GM19463 (cell line): ENCODE results near the gene SPATA31D3.
"Not testable (repeated sequence)": the region's sequence is repeated elsewhere in the genome, so short reads cannot be mapped to it uniquely, and the experiment has no call there.

ENCODE experiments used
- ATAC-seq: cut with Tn5 transposase; IDR thresholded peaks from one replicate; pipeline ENCODE4 v1.9.1; 2021; ENCODE audit warnings: mild to moderate bottlenecking, moderate library complexity; ENCODE audit not compliant: unreplicated experiment

SPATA31D3 gene

GRCh38 chr9:81943393-81943792, at the start of gene SPATA31D3:
Gene SPATA31D3 (plus strand): TSS chr9:81943500. CDS start chr9:81943586, 86 bp downstream.
- not testable (repeated sequence) for ATAC-seq

DNA sequence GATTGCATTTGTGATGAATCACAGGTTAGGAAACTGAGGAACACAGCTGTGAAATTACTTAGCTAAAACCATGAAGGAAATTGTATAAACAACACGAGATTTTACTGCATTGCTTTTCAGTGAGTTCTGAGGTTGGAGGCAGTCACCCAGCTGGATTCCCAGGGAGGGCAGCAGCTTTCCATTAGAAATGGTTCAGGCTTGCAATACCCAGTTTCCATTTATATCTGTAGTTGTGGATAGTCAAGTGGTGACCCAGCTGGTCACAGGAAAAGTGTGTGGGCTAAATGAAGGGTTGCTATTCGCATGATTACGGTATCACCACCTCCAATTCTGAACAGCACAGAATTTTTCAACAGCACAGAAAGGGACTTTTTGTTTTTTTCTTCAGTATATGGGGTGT, 49.4 kb upstream of the SPATA31D3 start:
- ATAC-seq, result no peak

- ATAC-seq, result no peak
Observed at GRCh38 chr9:81894891-81895290, 48.4 kb upstream of the SPATA31D3 start.

DNA sequence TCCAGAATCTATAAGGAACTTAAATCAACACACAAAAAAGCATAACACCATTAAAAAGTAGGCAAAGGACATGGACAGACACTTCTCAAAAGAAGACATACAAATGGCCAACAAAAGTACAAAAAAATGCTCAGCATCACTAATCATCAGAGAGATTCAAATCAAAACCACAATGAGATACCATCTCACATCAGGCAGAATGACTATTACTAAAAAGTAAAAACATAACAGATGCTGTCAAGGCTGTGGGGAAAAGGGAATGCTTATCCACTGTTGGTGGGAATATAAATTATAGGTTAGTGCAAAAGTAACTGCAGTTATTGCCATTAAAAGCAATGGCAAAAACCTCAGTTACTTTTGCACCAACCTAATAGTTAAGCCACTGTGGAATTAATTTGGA, 47.2 kb upstream of the SPATA31D3 start:
- no peak for ATAC-seq

DNA sequence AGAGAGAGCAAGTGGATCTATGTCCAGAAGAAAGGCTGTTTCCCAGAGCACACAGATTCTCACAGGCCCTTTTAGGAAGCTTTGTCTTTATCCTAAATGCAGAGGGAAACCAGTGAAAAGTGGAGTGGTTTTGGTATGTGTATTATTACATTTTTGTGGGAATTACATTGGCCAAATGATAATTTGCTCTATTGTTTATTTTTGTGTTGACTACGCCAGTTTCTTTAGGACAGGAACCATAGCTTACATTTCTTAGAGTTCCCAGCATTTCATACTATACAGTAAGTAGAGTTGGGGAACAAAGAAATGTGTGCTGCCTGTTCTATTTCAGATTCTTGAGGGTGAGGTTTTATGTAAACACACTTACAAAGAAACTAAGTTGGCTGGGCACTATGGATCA, 44.4 kb upstream of the SPATA31D3 start:
- no peak for ATAC-seq

GRCh38 chr9:81902196-81902595, 41.1 kb upstream of the SPATA31D3 start:
- no peak for ATAC-seq

DNA sequence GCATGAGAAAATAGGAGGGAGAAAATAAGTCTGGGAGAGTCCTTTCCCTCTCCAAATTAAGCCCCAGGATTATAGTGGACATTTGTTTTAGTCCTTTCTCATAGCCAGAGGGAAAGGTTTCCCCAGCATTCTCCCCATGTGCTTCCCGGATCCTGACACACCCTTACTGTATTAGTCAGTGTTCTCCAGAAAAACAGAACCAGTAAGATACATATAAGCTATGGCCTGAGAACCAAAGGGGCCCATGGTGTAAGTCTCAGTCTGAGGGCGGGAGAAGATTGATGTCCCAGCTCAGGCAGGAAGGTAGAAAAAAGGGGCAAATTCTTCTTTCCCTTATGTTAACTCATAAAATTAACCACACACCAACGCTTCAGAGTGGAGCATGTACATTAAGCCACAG, 40.7 kb upstream of the SPATA31D3 start:
- no peak for ATAC-seq

- ATAC-seq, result no peak
Observed at GRCh38 chr9:81906671-81907070, 36.6 kb upstream of the SPATA31D3 start.

GRCh38 chr9:81912135-81912534, 31.2 kb upstream of the SPATA31D3 start:
- ATAC-seq, result no peak

DNA sequence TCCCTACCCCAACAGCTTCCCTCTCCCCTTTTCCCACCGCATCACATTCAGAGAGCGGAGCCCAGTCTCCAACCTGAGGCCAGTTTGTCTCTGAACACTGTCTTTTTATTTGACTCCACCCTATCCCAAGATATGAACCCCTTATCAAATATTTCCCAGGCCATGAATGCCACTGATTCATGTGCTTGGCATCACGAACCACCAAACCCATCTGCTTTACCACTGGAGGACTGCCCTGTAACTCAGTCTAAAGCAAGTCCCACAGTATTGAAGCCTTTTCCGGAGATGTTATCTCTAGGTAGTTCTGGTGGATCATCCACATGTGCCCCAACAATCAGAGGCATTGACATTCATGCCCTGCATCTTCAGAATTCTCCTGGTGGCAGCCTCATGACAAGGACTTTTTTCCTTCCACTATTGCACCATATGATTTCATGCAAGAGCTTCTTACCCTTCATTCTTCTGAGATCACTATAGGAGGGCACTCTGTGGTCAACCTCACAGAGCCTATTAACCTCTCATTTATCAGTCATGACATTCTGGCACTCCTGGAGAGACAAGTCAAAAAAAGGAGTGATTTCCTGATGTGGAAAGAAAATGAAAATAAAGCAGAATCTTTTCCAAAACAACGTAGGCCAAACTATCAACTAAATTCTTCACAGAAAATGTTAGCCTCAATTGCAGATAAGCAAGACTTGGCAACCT, 27.3 kb upstream of the SPATA31D3 start:
- no peak for ATAC-seq

- not testable (repeated sequence) for ATAC-seq
Observed at GRCh38 chr9:81918507-81918906, 24.8 kb upstream of the SPATA31D3 start.

DNA sequence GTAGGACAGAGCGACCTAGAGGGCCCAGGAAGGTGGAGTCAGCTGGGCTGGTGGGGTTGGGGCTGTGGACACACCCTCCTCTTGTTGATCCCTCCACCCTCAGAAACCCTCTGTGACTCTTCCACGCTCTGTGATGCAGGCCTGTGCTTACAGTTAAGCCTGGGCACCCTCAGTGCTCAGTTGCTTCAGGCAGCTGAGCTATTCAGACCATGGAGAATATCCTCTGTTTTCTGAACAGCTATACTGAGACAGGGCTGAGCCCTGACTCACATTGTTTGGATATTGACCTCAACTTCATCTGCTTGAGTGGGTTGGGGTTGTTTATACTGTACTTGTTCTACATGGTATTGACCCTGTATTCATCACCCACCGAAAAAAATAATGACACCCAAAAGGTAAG, 15.0 kb upstream of the SPATA31D3 start, which contains the start of gene SPATA31D4:
SPATA31D4 (plus strand) TSS at position 124 of the 400 bp plus-strand sequence; CDS start at position 210, 86 bp downstream.
- ATAC-seq, result not testable (repeated sequence)

DNA sequence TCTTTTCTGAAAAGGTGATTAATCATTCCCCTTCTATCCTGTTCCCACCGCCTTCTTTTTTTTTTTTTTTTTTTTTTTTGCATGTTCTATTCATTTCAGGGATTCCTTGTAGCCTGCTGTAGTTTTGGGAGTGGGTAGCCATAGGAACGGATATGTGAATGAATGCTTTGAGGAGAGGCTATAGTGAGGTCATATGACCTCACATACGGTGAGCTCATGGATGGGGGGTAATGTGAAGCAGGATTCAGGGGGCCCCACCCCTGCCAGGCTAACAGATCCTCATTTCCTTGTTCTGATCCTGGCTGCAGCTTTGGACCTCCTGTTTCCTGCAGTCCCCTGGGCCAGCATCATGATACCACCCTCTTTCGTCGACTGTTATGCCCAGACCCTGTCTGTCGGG, 13.2 kb upstream of the SPATA31D3 start:
- not testable (repeated sequence) for ATAC-seq

- not testable (repeated sequence) for ATAC-seq
Observed at GRCh38 chr9:81933547-81933946, 9.8 kb upstream of the SPATA31D3 start.

GRCh38 chr9:81948650-81949049, 5.3 kb downstream of the SPATA31D3 start:
- not testable (repeated sequence) for ATAC-seq

DNA sequence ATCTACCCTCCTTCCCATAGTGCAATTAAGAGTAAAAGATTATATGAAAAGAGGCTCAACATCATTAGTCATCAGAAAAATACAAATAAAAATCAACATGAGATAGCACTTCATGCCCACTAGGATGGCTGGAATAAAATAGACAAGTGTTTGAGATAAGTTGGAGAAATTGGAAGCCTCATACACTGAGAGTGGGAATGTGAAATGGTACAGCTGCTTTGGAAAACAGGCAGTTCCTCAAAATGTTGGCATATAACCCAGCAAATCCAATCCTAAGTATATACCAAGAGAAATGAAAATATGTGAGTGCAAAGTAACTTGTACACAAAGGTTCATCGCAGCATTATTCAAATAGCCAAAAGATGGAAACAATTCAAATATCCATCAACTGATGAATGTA, 9.8 kb downstream of the SPATA31D3 start:
- ATAC-seq, result no peak

- no peak for ATAC-seq
Observed at GRCh38 chr9:81955625-81956024, 12.3 kb downstream of the SPATA31D3 start.

DNA sequence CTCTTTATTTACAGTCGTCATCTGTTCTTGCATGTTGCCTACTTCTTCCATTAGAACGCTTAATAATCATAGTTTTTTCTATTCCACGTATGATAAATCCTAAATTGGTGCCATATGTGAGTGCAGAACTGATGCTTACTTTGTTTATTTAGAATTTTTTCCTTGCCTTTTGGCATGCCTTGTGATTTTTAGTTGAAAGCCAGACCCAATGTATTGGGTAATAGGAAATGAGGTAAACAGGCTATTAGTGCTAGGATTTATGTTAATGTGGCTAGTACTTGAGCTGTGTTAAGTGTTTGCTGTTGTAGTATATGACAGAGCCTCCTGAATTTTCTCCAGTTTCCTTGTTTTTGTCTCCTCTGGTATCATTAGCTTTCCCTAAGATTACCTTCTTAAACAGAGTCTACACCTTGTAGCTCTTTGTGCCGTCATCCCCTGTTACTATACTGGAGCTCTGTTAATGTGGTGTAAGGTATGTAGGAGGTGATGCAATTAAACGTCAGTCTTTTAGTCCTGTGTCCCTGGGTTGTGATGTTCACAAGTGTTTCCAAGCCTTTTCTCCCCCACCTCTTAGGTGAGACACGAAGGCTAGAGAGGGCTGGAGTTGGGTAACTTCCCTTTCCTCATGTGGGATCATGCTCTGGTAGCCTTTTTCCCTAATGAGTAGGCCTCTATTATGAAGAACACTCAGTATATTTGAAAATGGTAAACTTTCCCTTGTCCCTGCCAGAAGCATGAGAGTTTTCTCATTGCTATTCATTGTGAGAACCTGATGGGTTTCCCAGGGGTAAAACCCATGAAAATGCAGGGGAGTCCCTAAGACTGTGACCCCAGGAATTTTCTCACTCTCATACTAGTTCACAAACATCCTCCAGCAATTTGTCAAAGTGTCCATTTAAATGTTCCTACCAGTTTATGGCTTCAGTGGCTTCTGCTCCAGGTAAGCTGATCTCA, 21.2 kb downstream of the SPATA31D3 start:
- ATAC-seq, result peak; percentile 44

DNA sequence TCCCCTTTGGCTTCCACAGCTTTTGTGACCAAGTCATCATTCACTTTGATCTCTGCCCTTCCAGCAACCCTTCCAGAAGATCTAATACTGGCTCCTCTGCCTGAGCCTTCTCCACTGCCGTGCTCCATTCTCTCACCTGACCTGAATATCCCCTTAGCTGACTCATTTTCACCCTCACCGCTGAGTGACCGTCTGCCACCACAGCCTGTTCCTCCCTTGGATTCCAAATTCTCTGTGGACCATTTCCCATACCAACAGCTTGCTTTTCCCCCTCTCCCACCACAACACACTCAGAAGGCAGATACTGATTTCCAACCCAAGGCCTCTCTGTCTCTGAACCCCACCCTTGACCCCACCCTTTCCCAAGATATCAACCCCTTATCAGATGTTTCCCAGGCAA, 24.7 kb downstream of the SPATA31D3 start:
- ATAC-seq, result no peak

DNA sequence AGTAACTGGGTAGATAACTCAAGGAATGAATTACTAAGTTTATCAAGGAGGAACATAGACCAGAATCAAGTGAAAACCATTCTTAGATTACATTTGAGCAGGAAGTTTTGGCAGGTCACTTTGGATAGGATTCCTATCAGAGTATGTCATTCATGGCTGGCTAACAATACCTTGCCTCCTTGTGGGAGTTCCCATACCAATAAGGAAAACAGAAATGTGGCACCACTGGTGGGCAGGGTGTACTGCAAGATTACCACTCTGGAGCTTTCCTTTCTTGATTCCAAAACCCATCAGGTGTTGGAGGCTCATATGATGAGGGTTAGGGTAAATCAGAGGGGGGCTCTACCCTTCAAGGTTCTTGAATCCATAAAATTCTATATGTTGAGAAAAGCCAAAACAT, 26.7 kb downstream of the SPATA31D3 start:
- no peak for ATAC-seq

GRCh38 chr9:81971727-81972126, 28.4 kb downstream of the SPATA31D3 start:
- no peak for ATAC-seq

GRCh38 chr9:81974764-81975163, 31.5 kb downstream of the SPATA31D3 start:
- no peak for ATAC-seq
